Activated CD4-positive, alpha-beta T cell treated with anti-CD3 and anti-CD28 coated beads, Interleukin-2, amount 10 ng/mL, durations not matched to agents 24 days and 14 days (primary cell): Measurements from ENCODE around the gene BCAN. TPM values are rescaled to one million over a fixed set of nuclear protein-coding genes. Genes with fewer than 3 reads are reported as not detected.

Source experiments
- DNase-seq: peaks from one replicate; pipeline ENCODE4 v3.0.0; 2022
- H3K27ac Mint-ChIP-seq: one replicate; pipeline ENCODE4 v1.8.0; 2022; ENCODE audit warnings: mild to moderate bottlenecking, mixed read lengths
- H3K27me3 Mint-ChIP-seq: one replicate; pipeline ENCODE4 v1.8.0; 2022; ENCODE audit warnings: mixed read lengths
- H3K36me3 Mint-ChIP-seq: one replicate; pipeline ENCODE4 v1.8.0; 2022; ENCODE audit warnings: low read depth, mild to moderate bottlenecking, mixed read lengths
- H3K4me1 Mint-ChIP-seq: one replicate; pipeline ENCODE4 v1.8.0; 2021; ENCODE audit warnings: mixed read lengths
- H3K4me3 Mint-ChIP-seq: one replicate; pipeline ENCODE4 v1.8.0; 2022; ENCODE audit warnings: mild to moderate bottlenecking, moderate library complexity, mixed read lengths
- H3K9me3 Mint-ChIP-seq: one replicate; pipeline ENCODE4 v1.8.0; 2021; ENCODE audit warnings: mixed read lengths
- intact Hi-C: fragments of 100-400 bp; cut with micrococcal nuclease; formaldehyde crosslinking; loops from one replicate; pipeline ENCODE4 v1.15.1; 2023
- total RNA-seq: library from RNA; stranded (reverse); gene quantifications from 2 replicates; pipeline ENCODE4 v1.2.3, GENCODE V29; 2022

BCAN gene
- total RNA-seq, 1 donor from 2014 or later: not detected

GRCh38 chr1:156644146-156644545 lies 2.2 kb downstream of the BCAN start:
- intact Hi-C loops: no loop called here
- Mint-ChIP-seq H3K4me3 (no peak overlapping the region), H3K4me1 (peaks cover 26% of the 10 kb centered on the region), H3K27me3 (peaks cover 80% of the 10 kb centered on the region), H3K27ac (no peak overlapping the region), H3K9me3 (no peaks in the 10 kb centered on the region), H3K36me3 (no peaks in the 10 kb centered on the region)
- DNase-seq: no peak

- intact Hi-C loops: no loop called here
Observed at GRCh38 chr1:156644640-156645039, 2.7 kb downstream of the BCAN start.

GRCh38 chr1:156645056-156645455 lies 3.1 kb downstream of the BCAN start:
- intact Hi-C loops: no loop called here
- no peak overlapping the region for H3K4me3 Mint-ChIP-seq
- no peak overlapping the region for H3K27ac Mint-ChIP-seq
- no peaks in the 10 kb centered on the region for H3K36me3 Mint-ChIP-seq
- peaks cover 74% of the 10 kb centered on the region for H3K27me3 Mint-ChIP-seq
- DNase-seq: no peak
- H3K9me3 Mint-ChIP-seq: no peaks in the 10 kb centered on the region
- H3K4me1 Mint-ChIP-seq: peaks cover 26% of the 10 kb centered on the region

More at GRCh38 chr1:156644640-156645039, 2.7 kb downstream of the BCAN start:
- no peaks in the 10 kb centered on the region for H3K36me3 Mint-ChIP-seq
- H3K9me3 Mint-ChIP-seq: no peaks in the 10 kb centered on the region
- H3K27ac Mint-ChIP-seq: no peak overlapping the region
- DNase-seq: no peak
- H3K4me1 Mint-ChIP-seq: peaks cover 26% of the 10 kb centered on the region
- peaks cover 76% of the 10 kb centered on the region for H3K27me3 Mint-ChIP-seq
- no peak overlapping the region for H3K4me3 Mint-ChIP-seq

- Mint-ChIP-seq H3K9me3 (no peaks in the 10 kb centered on the region), H3K4me3 (no peak overlapping the region), H3K4me1 (peaks cover 26% of the 10 kb centered on the region), H3K27ac (no peak overlapping the region), H3K27me3 (peaks cover 74% of the 10 kb centered on the region), H3K36me3 (no peaks in the 10 kb centered on the region)
- intact Hi-C loops: no loop called here
- no peak for DNase-seq
Observed at GRCh38 chr1:156645666-156646065, 3.7 kb downstream of the BCAN start.

GRCh38 chr1:156646738-156647211 lies 4.9 kb downstream of the BCAN start:
- Mint-ChIP-seq H3K27me3 (peaks cover 66% of the 10 kb centered on the region), H3K4me1 (peaks cover 21% of the 10 kb centered on the region), H3K27ac (no peak overlapping the region), H3K9me3 (no peaks in the 10 kb centered on the region), H3K4me3 (no peak overlapping the region), H3K36me3 (no peaks in the 10 kb centered on the region)
- no peak for DNase-seq
- intact Hi-C loops: no loop called here

GRCh38 chr1:156647351-156647750 lies 5.4 kb downstream of the BCAN start:
- Mint-ChIP-seq H3K27ac (no peak overlapping the region), H3K27me3 (peaks cover 69% of the 10 kb centered on the region), H3K9me3 (no peaks in the 10 kb centered on the region), H3K4me3 (no peak overlapping the region), H3K4me1 (peaks cover 21% of the 10 kb centered on the region), H3K36me3 (no peaks in the 10 kb centered on the region)
- no peak for DNase-seq
- intact Hi-C loops: no loop called here

- Mint-ChIP-seq H3K27ac (no peak overlapping the region), H3K36me3 (no peaks in the 10 kb centered on the region), H3K4me3 (no peak overlapping the region), H3K4me1 (peaks cover 12% of the 10 kb centered on the region), H3K9me3 (no peaks in the 10 kb centered on the region), H3K27me3 (peaks cover 65% of the 10 kb centered on the region)
- no peak for DNase-seq
- intact Hi-C loops: no loop called here
Observed at GRCh38 chr1:156648496-156648895, 6.6 kb downstream of the BCAN start.

GRCh38 chr1:156648951-156649350 lies 7.0 kb downstream of the BCAN start:
- H3K4me1 Mint-ChIP-seq: peaks cover 7% of the 10 kb centered on the region
- peaks cover 66% of the 10 kb centered on the region for H3K27me3 Mint-ChIP-seq
- H3K9me3 Mint-ChIP-seq: no peaks in the 10 kb centered on the region
- H3K36me3 Mint-ChIP-seq: no peaks in the 10 kb centered on the region
- no peak for DNase-seq
- intact Hi-C loops: no loop called here
- no peak overlapping the region for H3K4me3 Mint-ChIP-seq
- no peak overlapping the region for H3K27ac Mint-ChIP-seq

- H3K27ac Mint-ChIP-seq: no peak overlapping the region
- intact Hi-C loops: no loop called here
- H3K4me1 Mint-ChIP-seq: peaks cover 9% of the 10 kb centered on the region
- no peaks in the 10 kb centered on the region for H3K9me3 Mint-ChIP-seq
- H3K4me3 Mint-ChIP-seq: no peak overlapping the region
- peak; percentile 81 for DNase-seq
- no peaks in the 10 kb centered on the region for H3K36me3 Mint-ChIP-seq
- H3K27me3 Mint-ChIP-seq: peaks cover 73% of the 10 kb centered on the region
Observed at GRCh38 chr1:156652131-156652991, 10.4 kb downstream of the BCAN start.

GRCh38 chr1:156652992-156653355 lies 11.1 kb downstream of the BCAN start:
- no peak overlapping the region for H3K27ac Mint-ChIP-seq
- DNase-seq: no peak
- H3K4me1 Mint-ChIP-seq: peaks cover 15% of the 10 kb centered on the region
- H3K9me3 Mint-ChIP-seq: no peaks in the 10 kb centered on the region
- H3K4me3 Mint-ChIP-seq: no peak overlapping the region
- H3K27me3 Mint-ChIP-seq: peaks cover 74% of the 10 kb centered on the region
- intact Hi-C loops: no loop called here
- H3K36me3 Mint-ChIP-seq: no peaks in the 10 kb centered on the region

GRCh38 chr1:156654700-156655099 lies 12.8 kb downstream of the BCAN start:
- H3K4me1 Mint-ChIP-seq: peaks cover 25% of the 10 kb centered on the region
- no peak overlapping the region for H3K27ac Mint-ChIP-seq
- no peaks in the 10 kb centered on the region for H3K9me3 Mint-ChIP-seq
- H3K27me3 Mint-ChIP-seq: peaks cover 64% of the 10 kb centered on the region
- H3K36me3 Mint-ChIP-seq: no peaks in the 10 kb centered on the region
- intact Hi-C loops: no loop called here
- no peak overlapping the region for H3K4me3 Mint-ChIP-seq
- DNase-seq: no peak

GRCh38 chr1:156655151-156655903 lies 13.4 kb downstream of the BCAN start:
- Mint-ChIP-seq H3K4me1 (peaks cover 30% of the 10 kb centered on the region), H3K27me3 (peaks cover 60% of the 10 kb centered on the region), H3K4me3 (no peak overlapping the region), H3K9me3 (no peaks in the 10 kb centered on the region), H3K36me3 (no peaks in the 10 kb centered on the region), H3K27ac (no peak overlapping the region)
- DNase-seq: no peak
- intact Hi-C loops: no loop called here

GRCh38 chr1:156655904-156656516 lies 14.1 kb downstream of the BCAN start:
- Mint-ChIP-seq H3K27ac (no peak overlapping the region), H3K4me3 (no peak overlapping the region), H3K9me3 (no peaks in the 10 kb centered on the region), H3K4me1 (peaks cover 37% of the 10 kb centered on the region), H3K36me3 (no peaks in the 10 kb centered on the region), H3K27me3 (peaks cover 55% of the 10 kb centered on the region)
- no peak for DNase-seq
- intact Hi-C loops: no loop called here
